ENCODE measurements around the gene GMNC.

DNA sequence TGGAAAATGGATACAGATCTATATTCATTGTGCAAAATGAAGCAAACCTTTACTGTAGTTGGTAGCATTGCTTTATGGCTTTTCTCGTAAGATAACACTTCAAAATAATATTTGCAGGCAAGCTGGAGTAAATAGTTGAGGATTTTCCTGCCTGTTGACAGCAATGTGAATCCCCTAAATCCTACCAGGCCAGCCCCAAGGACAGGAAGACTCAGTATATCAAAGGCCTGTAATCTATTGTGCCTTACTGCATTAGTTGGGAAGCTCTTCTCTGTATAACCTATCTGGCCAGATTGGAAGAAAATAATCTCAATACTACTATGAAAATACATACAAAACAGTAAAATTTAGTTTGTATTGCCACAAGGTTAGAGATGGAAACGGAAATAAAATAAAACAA, 4.6 kb upstream of the GMNC start:
- TF ChIP-seq, protein P1, sequence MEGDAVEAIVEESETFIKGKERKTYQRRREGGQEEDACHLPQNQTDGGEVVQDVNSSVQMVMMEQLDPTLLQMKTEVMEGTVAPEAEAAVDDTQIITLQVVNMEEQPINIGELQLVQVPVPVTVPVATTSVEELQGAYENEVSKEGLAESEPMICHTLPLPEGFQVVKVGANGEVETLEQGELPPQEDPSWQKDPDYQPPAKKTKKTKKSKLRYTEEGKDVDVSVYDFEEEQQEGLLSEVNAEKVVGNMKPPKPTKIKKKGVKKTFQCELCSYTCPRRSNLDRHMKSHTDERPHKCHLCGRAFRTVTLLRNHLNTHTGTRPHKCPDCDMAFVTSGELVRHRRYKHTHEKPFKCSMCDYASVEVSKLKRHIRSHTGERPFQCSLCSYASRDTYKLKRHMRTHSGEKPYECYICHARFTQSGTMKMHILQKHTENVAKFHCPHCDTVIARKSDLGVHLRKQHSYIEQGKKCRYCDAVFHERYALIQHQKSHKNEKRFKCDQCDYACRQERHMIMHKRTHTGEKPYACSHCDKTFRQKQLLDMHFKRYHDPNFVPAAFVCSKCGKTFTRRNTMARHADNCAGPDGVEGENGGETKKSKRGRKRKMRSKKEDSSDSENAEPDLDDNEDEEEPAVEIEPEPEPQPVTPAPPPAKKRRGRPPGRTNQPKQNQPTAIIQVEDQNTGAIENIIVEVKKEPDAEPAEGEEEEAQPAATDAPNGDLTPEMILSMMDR (IDR thresholded peaks at IDR 0.05): no peak
- TF ChIP-seq POLR2A (IDR thresholded peaks at IDR 0.05): no peak
